ENCODE measurements around the gene MIF4GD.

DNA sequence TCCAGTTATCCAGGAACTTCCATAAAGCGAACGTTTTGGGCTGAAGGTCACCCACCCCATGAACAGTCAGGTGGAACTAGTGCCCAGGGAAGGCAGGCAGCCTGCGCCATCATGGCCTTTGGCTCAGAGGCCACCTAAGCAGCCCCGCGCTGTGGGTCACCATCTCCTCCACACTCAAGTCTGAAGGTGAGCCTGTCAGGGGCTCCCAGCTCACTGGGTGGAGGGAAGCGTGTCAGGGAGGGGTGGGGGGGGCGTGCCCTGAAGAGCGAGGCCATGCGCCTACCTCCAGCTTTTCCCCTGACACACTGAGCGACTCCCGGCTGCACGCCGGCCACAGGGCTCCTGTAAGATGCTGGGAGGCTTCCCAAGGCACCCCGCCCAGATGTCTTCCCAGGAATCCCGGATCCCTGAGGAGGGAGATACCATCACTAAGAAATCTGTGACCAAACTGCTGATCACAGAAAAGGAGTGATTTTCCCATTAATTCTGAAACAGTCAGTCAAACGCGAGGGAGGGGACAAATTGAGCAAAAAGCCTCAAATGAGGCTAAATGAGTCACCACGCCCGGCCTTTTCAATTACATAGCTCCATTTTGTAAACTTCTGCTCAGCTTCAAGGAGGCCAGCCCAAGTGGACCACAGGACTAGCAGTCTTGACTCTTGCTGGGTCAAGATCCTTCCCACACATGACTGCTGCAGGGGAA is 44.7 kb upstream of the MIF4GD start:
- no peak for TF ChIP-seq GATA2 (IDR thresholded peaks at IDR 0.05; ENCODE audit: low read depth, low read length)
- no peak for TF ChIP-seq GATA3 (IDR thresholded peaks at IDR 0.05; ENCODE audit: low read depth, low read length)

All from SH-SY5Y (cell line).